Stomach (tissue), 4 donors: ENCODE data around the gene AGT.

ENCODE experiments used
- EP300 ChIP-seq: sonication (generic); formaldehyde crosslinking; IDR thresholded peaks from one replicate; pipeline ENCODE4 v1.6.1; 2017; ENCODE audit warnings: antibody characterized with exemption
- POLR2A ChIP-seq, 4 donors: fragments of 450-650 bp; IDR thresholded peaks; one replicate each; pipeline ENCODE4 v1.6.1; 2016; ENCODE audit warnings: antibody characterized with exemption in 4 of 4, control low read depth in 2 of 4, mild to moderate bottlenecking in 1 of 4, moderate library complexity in 1 of 4
- POLR2AphosphoS5 ChIP-seq, 3 donors: sonication (generic); formaldehyde crosslinking; IDR thresholded peaks; one replicate each; pipeline ENCODE4 v1.6.1; 2016; ENCODE audit warnings: antibody characterized with exemption in 3 of 3
- TF ChIP-seq, protein P1 (sequence below), 7 experiments: fragments of 450-650 bp in 4 of 7; fragments of 200-600 bp in 3 of 7; sonication (generic) in 3 of 7; IDR thresholded peaks; one replicate each; pipeline ENCODE4 v1.5.1; 2016 to 2019; ENCODE audit warnings: antibody characterized with exemption in 7 of 7, control low read depth in 2 of 7, mild to moderate bottlenecking in 1 of 7

DNA sequence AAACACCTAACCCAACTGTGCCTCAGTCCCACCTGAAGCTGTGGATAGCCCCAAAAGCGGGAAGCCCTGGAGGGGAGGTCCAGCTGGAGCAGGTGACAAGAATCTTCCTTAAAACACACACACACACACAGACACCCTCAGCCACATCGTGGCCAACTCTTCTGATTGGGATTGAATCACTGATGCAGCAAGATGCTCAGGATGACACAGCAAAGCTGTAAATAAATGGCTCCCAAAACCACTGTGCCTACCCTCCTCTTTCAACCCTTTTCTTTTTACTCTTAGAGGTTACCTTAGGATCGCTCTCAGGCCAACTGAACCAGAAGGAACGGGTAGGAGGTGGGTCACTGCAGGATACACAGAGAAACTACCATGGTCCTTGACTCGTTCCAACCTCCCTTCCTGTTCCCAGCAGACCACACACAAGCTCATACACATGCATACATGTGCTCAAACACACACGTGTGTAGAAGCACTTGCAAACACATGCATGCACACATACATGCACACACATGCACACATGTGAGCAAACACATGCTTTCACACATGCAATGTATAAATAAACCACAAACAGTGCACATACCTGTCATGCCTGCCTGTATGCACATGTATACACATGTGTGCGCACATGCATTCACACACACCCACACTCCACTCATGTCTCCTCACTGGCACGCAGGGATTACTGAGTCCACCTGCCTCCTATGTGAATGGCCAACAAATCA, 47.7 kb upstream of the AGT start:
- TF ChIP-seq, protein P1, sequence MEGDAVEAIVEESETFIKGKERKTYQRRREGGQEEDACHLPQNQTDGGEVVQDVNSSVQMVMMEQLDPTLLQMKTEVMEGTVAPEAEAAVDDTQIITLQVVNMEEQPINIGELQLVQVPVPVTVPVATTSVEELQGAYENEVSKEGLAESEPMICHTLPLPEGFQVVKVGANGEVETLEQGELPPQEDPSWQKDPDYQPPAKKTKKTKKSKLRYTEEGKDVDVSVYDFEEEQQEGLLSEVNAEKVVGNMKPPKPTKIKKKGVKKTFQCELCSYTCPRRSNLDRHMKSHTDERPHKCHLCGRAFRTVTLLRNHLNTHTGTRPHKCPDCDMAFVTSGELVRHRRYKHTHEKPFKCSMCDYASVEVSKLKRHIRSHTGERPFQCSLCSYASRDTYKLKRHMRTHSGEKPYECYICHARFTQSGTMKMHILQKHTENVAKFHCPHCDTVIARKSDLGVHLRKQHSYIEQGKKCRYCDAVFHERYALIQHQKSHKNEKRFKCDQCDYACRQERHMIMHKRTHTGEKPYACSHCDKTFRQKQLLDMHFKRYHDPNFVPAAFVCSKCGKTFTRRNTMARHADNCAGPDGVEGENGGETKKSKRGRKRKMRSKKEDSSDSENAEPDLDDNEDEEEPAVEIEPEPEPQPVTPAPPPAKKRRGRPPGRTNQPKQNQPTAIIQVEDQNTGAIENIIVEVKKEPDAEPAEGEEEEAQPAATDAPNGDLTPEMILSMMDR (IDR thresholded peaks at IDR 0.05) = no peak
- TF ChIP-seq POLR2A (IDR thresholded peaks at IDR 0.05) (no peak), EP300 (no peak), POLR2AphosphoS5 (IDR thresholded peaks at IDR 0.05) (no peak)
